AG10803 (cell line): ENCODE results near the gene UQCR11.
A peak's percentile ranks its signal among the peaks of the same experiment; 100 is the strongest.

Experiments used
- DNase-seq: peaks from one replicate; pipeline ENCODE4 v3.0.0; 2010; ENCODE audit warnings: low read depth
- H3K4me3 ChIP-seq: 2 replicates; pipeline ENCODE4 v1.5.1; 2011; ENCODE audit warnings: mild to moderate bottlenecking, low read length, control low read depth
- TF ChIP-seq, protein P1 (sequence below): conservative IDR thresholded peaks from 2 replicates; pipeline ENCODE4 v1.5.1; 2011; ENCODE audit warnings: mild to moderate bottlenecking, low read length, control low read depth, inconsistent platforms

Gene UQCR11

DNA sequence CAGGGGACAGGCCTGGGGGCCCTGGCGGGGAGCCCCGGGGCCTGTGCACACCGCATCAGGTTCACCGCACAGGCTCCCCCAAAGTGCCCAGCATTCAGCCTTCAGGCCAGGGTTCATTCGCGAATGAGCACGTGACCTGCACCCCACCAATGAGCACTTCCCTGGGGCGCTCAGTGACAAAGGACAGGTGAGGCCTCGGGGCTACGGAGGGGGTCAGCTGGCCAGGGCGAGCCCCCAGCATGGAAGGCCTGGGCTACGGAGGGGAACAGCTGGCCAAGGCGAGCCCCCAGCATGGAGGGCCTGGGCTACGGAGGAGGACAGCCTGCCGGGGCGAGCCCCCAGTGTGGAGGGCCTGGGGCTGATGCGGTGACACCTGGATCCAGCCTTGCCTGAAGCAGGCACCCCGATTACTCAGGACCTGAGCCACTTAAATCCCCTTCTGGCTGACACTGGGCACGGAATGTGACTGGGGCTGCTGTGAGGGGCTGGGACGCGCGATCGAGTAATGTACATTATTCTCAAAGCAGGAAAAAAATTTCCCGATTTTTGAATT is 24.1 kb upstream of the UQCR11 start:
- no peak for DNase-seq
- TF ChIP-seq, protein P1, sequence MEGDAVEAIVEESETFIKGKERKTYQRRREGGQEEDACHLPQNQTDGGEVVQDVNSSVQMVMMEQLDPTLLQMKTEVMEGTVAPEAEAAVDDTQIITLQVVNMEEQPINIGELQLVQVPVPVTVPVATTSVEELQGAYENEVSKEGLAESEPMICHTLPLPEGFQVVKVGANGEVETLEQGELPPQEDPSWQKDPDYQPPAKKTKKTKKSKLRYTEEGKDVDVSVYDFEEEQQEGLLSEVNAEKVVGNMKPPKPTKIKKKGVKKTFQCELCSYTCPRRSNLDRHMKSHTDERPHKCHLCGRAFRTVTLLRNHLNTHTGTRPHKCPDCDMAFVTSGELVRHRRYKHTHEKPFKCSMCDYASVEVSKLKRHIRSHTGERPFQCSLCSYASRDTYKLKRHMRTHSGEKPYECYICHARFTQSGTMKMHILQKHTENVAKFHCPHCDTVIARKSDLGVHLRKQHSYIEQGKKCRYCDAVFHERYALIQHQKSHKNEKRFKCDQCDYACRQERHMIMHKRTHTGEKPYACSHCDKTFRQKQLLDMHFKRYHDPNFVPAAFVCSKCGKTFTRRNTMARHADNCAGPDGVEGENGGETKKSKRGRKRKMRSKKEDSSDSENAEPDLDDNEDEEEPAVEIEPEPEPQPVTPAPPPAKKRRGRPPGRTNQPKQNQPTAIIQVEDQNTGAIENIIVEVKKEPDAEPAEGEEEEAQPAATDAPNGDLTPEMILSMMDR, result no peak
- H3K4me3 ChIP-seq, result no peak overlapping the region

DNA sequence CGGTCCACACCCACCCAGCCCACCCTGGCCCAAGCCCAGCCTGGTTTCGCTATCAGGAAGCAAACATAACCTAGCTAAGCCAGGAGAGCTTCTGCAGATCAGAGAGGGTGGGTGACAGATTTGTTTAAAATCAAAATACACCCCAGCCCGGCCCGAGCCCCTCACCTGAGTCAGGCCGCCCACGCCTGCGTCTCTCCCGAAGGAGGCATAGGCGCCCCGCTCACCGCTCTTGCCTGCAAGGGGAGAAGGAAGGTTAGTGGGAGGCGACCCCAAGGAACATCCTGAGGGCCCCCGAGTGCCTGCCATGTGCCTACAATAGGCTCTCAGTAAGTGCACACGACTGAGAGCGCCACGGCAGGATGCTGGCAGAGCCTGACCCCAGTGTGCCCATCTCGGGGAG is 21.9 kb upstream of the UQCR11 start:
- TF ChIP-seq, protein P1, result no peak
- H3K4me3 ChIP-seq, result no peak overlapping the region
- no peak for DNase-seq

DNA sequence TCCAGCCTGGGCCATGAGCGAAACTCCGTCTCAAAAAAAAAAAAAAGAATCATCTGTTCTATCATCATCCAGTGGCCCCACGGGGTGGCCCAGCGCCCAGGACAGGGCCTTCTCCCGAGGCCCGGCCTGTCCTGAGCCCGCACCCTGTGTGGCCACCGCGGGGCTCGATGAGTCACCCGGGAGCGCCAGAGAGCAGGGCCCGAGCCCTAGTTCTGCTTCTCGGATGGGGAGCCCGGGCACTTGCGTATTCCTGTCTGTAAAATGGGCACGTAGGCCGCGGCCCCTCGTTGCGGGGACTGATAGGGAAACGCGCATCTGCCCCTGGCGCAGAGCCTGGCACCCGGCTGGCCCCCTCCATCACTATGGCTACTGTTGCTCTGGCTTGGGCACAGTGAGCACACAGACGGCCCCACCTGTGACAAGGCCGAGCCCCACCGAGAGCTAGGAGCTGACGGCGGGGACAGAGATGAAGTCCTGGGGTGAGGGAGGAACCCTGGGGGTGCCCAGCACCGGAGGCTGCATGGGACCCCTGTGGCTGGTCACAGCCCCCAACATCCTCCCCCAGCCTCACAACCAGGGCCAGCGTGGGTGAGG is 21.3 kb upstream of the UQCR11 start:
- TF ChIP-seq, protein P1, result no peak
- DNase-seq, result no peak

DNA sequence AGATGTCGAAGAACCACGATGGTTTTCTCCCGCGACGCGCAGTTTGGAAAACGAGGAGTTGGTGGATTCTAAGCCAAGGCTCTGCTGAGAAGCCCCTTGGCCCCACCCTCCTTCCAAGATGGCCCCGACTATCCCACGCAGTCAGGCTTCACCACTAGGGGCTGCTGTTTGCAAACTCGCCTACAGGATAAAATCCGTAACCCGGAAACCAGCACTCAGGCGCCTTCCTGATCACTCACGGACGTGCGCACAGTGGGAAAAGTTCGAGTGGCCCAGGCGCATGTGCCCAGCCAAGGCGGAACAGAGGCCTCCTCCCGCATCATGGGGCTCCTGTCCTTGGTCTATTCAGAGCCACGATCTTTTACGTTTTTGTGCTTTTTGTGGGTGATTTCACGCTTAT is 19.2 kb upstream of the UQCR11 start:
- H3K4me3 ChIP-seq, result no peak overlapping the region
- DNase-seq, result peak; percentile 39
- TF ChIP-seq, protein P1, result peak; percentile 67

More for the DNA sequence above, 21.3 kb upstream of the UQCR11 start:
- H3K4me3 ChIP-seq, result no peak overlapping the region

DNA sequence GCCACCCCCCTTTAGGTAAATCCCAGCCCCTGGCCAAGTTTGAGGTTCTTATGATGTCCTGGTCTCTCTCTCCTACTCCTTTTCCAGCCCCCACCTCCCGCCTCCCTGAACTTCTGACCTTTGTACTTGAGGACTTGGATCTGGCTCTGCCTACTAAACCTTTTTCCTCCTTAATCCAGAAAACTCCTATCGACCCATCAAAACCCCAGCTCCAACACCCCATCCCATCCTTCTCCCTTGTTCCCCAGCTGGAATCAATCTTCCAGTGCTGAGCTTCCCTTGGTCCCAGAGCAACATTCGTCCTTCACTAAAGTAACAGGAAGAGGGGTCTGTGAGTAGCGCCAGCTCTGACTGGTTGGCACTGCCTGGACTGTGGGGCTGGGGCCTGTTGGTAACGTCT is 17.3 kb upstream of the UQCR11 start:
- no peak for DNase-seq
- TF ChIP-seq, protein P1, result no peak
- H3K4me3 ChIP-seq, result no peak overlapping the region

DNA sequence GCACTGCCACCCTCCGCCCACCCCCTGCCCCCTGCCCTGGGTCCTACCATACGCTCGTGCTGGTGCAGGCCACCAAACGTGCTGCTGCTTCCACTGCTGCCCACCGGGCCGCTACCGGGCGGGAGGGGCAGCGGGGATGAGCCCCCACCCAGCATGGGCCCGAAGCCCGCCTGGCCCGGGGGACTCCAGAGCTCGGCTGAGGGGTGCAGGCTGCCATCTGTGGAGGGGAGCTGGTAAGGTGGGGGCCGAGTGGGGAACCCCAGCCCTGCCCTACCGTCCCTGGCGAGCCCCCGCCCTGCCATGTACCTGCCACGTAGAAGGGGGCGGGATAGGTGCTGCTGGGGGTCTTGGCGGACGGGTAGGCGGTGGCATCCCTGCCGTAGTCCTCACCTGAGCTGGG is 16.7 kb upstream of the UQCR11 start:
- H3K4me3 ChIP-seq, result no peak overlapping the region
- TF ChIP-seq, protein P1, result no peak
- no peak for DNase-seq

DNA sequence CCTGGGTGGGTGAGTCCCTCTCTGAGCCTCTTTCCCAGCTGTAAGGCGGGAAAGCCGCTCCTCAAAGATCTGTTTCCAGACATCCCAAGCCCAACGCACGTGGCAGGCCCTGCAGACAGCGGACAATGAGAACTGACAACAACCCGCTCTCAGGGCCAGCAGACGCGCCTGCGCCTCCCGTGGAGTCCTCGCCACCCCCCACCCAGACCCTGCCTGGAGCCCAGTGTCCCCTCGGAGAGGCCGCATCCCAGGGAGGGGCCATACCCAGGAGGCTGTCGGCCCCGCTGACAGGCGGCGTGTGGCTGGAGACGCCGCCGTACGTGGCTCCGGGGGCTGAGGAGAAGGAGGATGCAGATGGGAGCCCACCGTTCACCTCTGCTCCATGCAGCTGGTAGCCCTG is 16.3 kb upstream of the UQCR11 start:
- no peak for DNase-seq
- no peak overlapping the region for H3K4me3 ChIP-seq
- TF ChIP-seq, protein P1, result no peak
